ENCODE measurements around the gene EHD1. TPM values are rescaled to one million over a fixed set of nuclear protein-coding genes. Genes with fewer than 3 reads are reported as not detected.

EHD1 gene
- total RNA-seq, 5 donors from 2014 or later (not counting 1 experiment from before 2014, with no cell fraction given) = 126 to 286 (median 269) TPM

DNA sequence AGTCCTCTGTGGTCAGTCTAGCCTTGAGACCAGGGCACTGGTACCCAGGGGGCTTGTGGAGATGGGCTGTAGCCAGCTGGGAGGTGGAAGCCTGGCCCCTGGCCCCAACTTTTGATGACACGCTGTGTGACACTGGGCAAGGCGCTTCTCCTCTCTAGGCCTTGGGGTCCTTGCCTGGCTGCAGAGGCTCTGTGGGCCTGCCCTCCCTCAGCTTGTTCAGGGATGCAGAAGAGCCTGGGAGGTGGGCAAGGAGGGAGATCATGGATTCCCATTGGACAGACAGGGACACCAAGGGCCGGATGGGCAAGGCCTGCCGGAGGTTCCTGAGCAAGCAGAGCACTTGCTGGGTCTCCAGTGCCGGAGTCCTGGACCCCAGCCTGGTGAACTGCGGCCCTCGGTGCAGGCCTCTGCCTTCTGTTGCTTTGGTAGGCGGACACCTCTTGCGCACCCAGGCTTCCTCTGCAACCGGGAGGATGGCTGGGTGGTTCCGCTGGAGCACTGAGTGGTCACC is 44.8 kb upstream of the EHD1 start:
- WGBS (ENCODE audit: insufficient coverage) = 99% methylated on average over 10 of the region's 11 CpGs
- H3K4me1 ChIP-seq (ENCODE audit: control insufficient read depth in 1 of 2, extremely low read depth in 1 of 2, insufficient read depth in 2 of 2, low read length in 2 of 2) = peaks cover 0 to 28% of the 10 kb centered on the region in 2 experiments
- peaks cover 3 to 8% of the 10 kb centered on the region in 2 donors for H3K36me3 ChIP-seq (ENCODE audit: control insufficient read depth in 2 of 2, extremely low read depth in 1 of 2, insufficient read depth in 1 of 2, low read length in 1 of 2)
- H3K4me3 ChIP-seq (ENCODE audit: control insufficient read depth in 1 of 2, extremely low read depth in 1 of 2, low read length in 1 of 2) = no peak overlapping the region
- Mint-ChIP-seq H3K4me3 (no peak overlapping the region), H3K4me1 (peaks cover 14 to 23% (median 19%) of the 10 kb centered on the region in 3 donors), H3K27me3 (no peaks in the 10 kb centered on the region), H3K36me3 (peaks cover 5% of the 10 kb centered on the region), H3K9me3 (no peaks in the 10 kb centered on the region), H3K27ac (peak overlapping the region; percentile 99)
- CTCF ChIA-PET = interaction anchor here in 1 of 2 donors (1.3 kb wide), 1 partner anchor 79 kb away, joined by 4 read pairs; the partner anchor contains the start of gene CDC42BPG
- H3K27ac ChIP-seq (ENCODE audit: low read length) = peak overlapping the region; percentile 89
- no peaks in the 10 kb centered on the region for H3K9me3 ChIP-seq
- no peak for DNase-seq
- POLR2A ChIA-PET = interaction anchor here in 1 of 2 donors (1.1 kb wide), 1 partner anchor 11 kb away, joined by 4 read pairs; no protein-coding TSS in a partner anchor
- no peak for ATAC-seq (replicated peaks in 1 of 4)
- H3K27me3 ChIP-seq (replicated peaks in 1 of 2; ENCODE audit: control insufficient read depth in 2 of 2, extremely low read depth in 1 of 2, insufficient read depth in 2 of 2, low read length in 1 of 2) = no peaks in the 10 kb centered on the region

DNA sequence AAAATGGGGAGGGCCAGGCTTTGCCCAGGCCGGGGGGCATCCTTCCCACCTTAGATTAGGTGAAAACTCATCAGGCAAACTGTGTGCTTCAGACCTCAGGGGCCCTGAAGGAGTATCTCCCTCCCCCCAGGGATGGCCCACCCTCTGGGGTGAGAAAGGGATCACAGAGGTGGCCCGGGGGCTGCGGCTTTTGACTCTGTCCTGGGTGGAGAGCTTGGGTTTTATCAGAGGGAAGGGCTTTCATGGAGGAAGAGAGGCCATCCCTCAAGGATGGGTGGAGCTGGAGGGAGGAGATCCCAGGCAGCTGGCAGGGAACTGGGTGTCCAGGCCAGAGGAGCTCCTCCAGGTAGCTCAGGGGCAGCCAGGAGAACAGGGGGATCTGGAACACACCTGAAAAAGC is 43.0 kb upstream of the EHD1 start:
- Mint-ChIP-seq H3K36me3 (no peaks in the 10 kb centered on the region), H3K4me3 (no peak overlapping the region), H3K27ac (no peak overlapping the region), H3K4me1 (peaks cover 31 to 37% (median 33%) of the 10 kb centered on the region in 3 donors), H3K27me3 (no peaks in the 10 kb centered on the region), H3K9me3 (no peaks in the 10 kb centered on the region)
- ChIA-PET CTCF (no interaction called here), POLR2A (no interaction called here)
- no peak for DNase-seq
- Histone ChIP-seq H3K9me3 (no peaks in the 10 kb centered on the region), H3K27me3 (replicated peaks in 1 of 2; ENCODE audit: control insufficient read depth in 2 of 2, extremely low read depth in 1 of 2, insufficient read depth in 2 of 2, low read length in 1 of 2) (no peaks in the 10 kb centered on the region), H3K4me1 (ENCODE audit: control insufficient read depth in 1 of 2, extremely low read depth in 1 of 2, insufficient read depth in 2 of 2, low read length in 2 of 2) (peaks cover 0 to 41% of the 10 kb centered on the region in 2 experiments), H3K27ac (ENCODE audit: low read length) (no peak overlapping the region), H3K36me3 (ENCODE audit: control insufficient read depth in 2 of 2, extremely low read depth in 1 of 2, insufficient read depth in 1 of 2, low read length in 1 of 2) (no peaks in the 10 kb centered on the region), H3K4me3 (ENCODE audit: control insufficient read depth in 1 of 2, extremely low read depth in 1 of 2, low read length in 1 of 2) (no peak overlapping the region)
- WGBS (ENCODE audit: insufficient coverage) = no CpG with 5 or more reads among the region's 3 CpGs
- ATAC-seq (replicated peaks in 1 of 4) = no peak

- Histone ChIP-seq H3K27me3 (replicated peaks in 1 of 2; ENCODE audit: control insufficient read depth in 2 of 2, extremely low read depth in 1 of 2, insufficient read depth in 2 of 2, low read length in 1 of 2) (no peaks in the 10 kb centered on the region), H3K4me3 (ENCODE audit: control insufficient read depth in 1 of 2, extremely low read depth in 1 of 2, low read length in 1 of 2) (no peak overlapping the region), H3K27ac (ENCODE audit: low read length) (no peak overlapping the region), H3K36me3 (ENCODE audit: control insufficient read depth in 2 of 2, extremely low read depth in 1 of 2, insufficient read depth in 1 of 2, low read length in 1 of 2) (no peaks in the 10 kb centered on the region), H3K4me1 (ENCODE audit: control insufficient read depth in 1 of 2, extremely low read depth in 1 of 2, insufficient read depth in 2 of 2, low read length in 2 of 2) (peaks cover 5 to 42% of the 10 kb centered on the region in 2 experiments), H3K9me3 (no peaks in the 10 kb centered on the region)
- no peak overlapping the region for H3K4me3 Mint-ChIP-seq
- H3K9me3 Mint-ChIP-seq = no peaks in the 10 kb centered on the region
- no peak overlapping the region for H3K27ac Mint-ChIP-seq
- H3K4me1 Mint-ChIP-seq = peaks cover 37 to 43% (median 40%) of the 10 kb centered on the region in 3 donors
- CTCF ChIA-PET = no interaction called here
- no peaks in the 10 kb centered on the region for H3K27me3 Mint-ChIP-seq
- POLR2A ChIA-PET = no interaction called here
- H3K36me3 Mint-ChIP-seq = no peaks in the 10 kb centered on the region
- no CpG with 5 or more reads among the region's 2 CpGs for WGBS (ENCODE audit: insufficient coverage)
- ATAC-seq (replicated peaks in 1 of 4) = no peak
- DNase-seq = no peak
Observed at GRCh38 chr11:64920124-64920523, 41.7 kb upstream of the EHD1 start.

GRCh38 chr11:64919627-64920026 is 41.2 kb upstream of the EHD1 start:
- ATAC-seq (replicated peaks in 1 of 4) (no peak), DNase-seq (no peak)
- CTCF ChIA-PET = interaction anchor here (0.6 to 1.0 kb wide), 2 partner anchors 35 to 87 kb away, joined by 3 read pairs; no protein-coding TSS in a partner anchor
- no peak overlapping the region for H3K4me3 Mint-ChIP-seq
- Histone ChIP-seq H3K4me1 (ENCODE audit: control insufficient read depth in 1 of 2, extremely low read depth in 1 of 2, insufficient read depth in 2 of 2, low read length in 2 of 2) (peaks cover 5 to 42% of the 10 kb centered on the region in 2 experiments), H3K9me3 (no peaks in the 10 kb centered on the region), H3K4me3 (ENCODE audit: control insufficient read depth in 1 of 2, extremely low read depth in 1 of 2, low read length in 1 of 2) (no peak overlapping the region), H3K27ac (ENCODE audit: low read length) (no peak overlapping the region), H3K36me3 (ENCODE audit: control insufficient read depth in 2 of 2, extremely low read depth in 1 of 2, insufficient read depth in 1 of 2, low read length in 1 of 2) (no peaks in the 10 kb centered on the region), H3K27me3 (replicated peaks in 1 of 2; ENCODE audit: control insufficient read depth in 2 of 2, extremely low read depth in 1 of 2, insufficient read depth in 2 of 2, low read length in 1 of 2) (no peaks in the 10 kb centered on the region)
- H3K36me3 Mint-ChIP-seq = no peaks in the 10 kb centered on the region
- no peaks in the 10 kb centered on the region for H3K9me3 Mint-ChIP-seq
- 100% methylated on average over 1 of the region's 8 CpGs for WGBS (ENCODE audit: insufficient coverage)
- H3K4me1 Mint-ChIP-seq = peaks cover 34 to 42% (median 39%) of the 10 kb centered on the region in 3 donors
- no peak overlapping the region for H3K27ac Mint-ChIP-seq
- H3K27me3 Mint-ChIP-seq = no peaks in the 10 kb centered on the region
- POLR2A ChIA-PET = interaction anchor here in 1 of 2 donors (0.6 kb wide), 1 partner anchor 10 kb away, joined by 4 read pairs; no protein-coding TSS in a partner anchor

DNA sequence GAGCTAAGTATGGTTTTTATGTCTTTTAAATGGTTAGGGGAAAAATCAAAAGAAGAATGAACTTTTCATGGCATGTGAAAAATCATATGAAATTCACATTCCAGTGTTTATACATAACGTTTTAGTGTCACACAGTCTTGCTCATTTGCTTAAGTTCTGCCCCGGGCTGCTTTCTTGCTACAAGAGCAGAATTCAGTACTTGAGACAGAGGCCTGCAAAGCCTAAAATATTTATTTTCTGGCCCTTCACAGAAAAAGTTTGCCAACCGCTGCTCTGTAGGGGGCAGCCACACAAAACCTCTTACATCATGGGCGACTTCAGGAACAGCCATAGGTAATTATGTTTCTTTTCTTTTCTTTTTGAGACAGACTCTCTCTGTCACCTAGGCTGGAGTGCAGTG is 39.6 kb upstream of the EHD1 start:
- POLR2A ChIA-PET = interaction anchor here in 1 of 2 donors (0.6 to 1.0 kb wide), 2 partner anchors 54 to 581 kb away, joined by 3 read pairs; partner anchors contain the start of gene MAJIN
- no peak for DNase-seq

DNA sequence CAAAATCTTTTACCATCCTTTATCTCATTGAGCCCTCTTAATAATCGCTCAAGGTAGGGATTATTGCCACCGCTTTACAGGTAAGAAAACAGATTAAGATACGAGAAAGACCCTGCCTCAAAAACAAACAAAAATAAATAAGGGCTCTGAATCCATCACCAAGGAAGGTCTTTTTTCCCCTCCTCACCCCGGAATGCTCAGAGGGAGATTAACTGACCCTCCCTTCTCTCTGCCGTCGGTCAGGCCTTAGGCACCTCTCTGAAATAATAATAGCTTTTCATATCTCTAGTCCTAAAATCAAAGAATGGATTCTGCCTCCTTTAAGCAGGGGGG is 39.2 kb upstream of the EHD1 start:
- H3K4me1 Mint-ChIP-seq = peaks cover 24 to 33% (median 33%) of the 10 kb centered on the region in 3 donors
- H3K4me3 Mint-ChIP-seq = peak overlapping the region; percentile 82 to 90 (median 84)
- peak overlapping the region; percentile 55 for H3K27ac ChIP-seq (ENCODE audit: low read length)
- H3K4me3 ChIP-seq (ENCODE audit: control insufficient read depth in 1 of 2, extremely low read depth in 1 of 2, low read length in 1 of 2) = peak overlapping the region; percentile 34 to 93
- DNase-seq (no peak), ATAC-seq (replicated peaks in 1 of 4) (no peak)
- no peaks in the 10 kb centered on the region for H3K27me3 Mint-ChIP-seq
- peak overlapping the region; percentile 95 to 97 for H3K27ac Mint-ChIP-seq
- CTCF ChIA-PET = no interaction called here
- H3K36me3 ChIP-seq (ENCODE audit: control insufficient read depth in 2 of 2, extremely low read depth in 1 of 2, insufficient read depth in 1 of 2, low read length in 1 of 2) = peaks cover 7 to 19% of the 10 kb centered on the region in 2 donors
- H3K9me3 ChIP-seq = no peaks in the 10 kb centered on the region
- no peaks in the 10 kb centered on the region for H3K9me3 Mint-ChIP-seq
- no peaks in the 10 kb centered on the region for H3K27me3 ChIP-seq (replicated peaks in 1 of 2; ENCODE audit: control insufficient read depth in 2 of 2, extremely low read depth in 1 of 2, insufficient read depth in 2 of 2, low read length in 1 of 2)
- WGBS (ENCODE audit: insufficient coverage) = no CpG with 5 or more reads among the region's 6 CpGs
- H3K4me1 ChIP-seq (ENCODE audit: control insufficient read depth in 1 of 2, extremely low read depth in 1 of 2, insufficient read depth in 2 of 2, low read length in 2 of 2) = peaks cover 5 to 30% of the 10 kb centered on the region in 2 experiments
- POLR2A ChIA-PET = interaction anchor here in 1 of 2 donors (0.6 to 1.0 kb wide), 2 partner anchors 54 to 582 kb away, joined by 3 read pairs; partner anchors contain the start of gene MAJIN
- peaks cover 5% of the 10 kb centered on the region for H3K36me3 Mint-ChIP-seq

More for the DNA sequence above, 39.6 kb upstream of the EHD1 start:
- Mint-ChIP-seq H3K36me3 (peaks cover 5% of the 10 kb centered on the region), H3K27me3 (no peaks in the 10 kb centered on the region), H3K27ac (peak overlapping the region; percentile 95 to 97), H3K4me3 (peak overlapping the region; percentile 82 to 90 (median 84)), H3K4me1 (peaks cover 24 to 34% (median 33%) of the 10 kb centered on the region in 3 donors), H3K9me3 (no peaks in the 10 kb centered on the region)
- Histone ChIP-seq H3K9me3 (no peaks in the 10 kb centered on the region), H3K4me1 (ENCODE audit: control insufficient read depth in 1 of 2, extremely low read depth in 1 of 2, insufficient read depth in 2 of 2, low read length in 2 of 2) (peaks cover 5 to 30% of the 10 kb centered on the region in 2 experiments), H3K27ac (ENCODE audit: low read length) (peak overlapping the region; percentile 55), H3K4me3 (ENCODE audit: control insufficient read depth in 1 of 2, extremely low read depth in 1 of 2, low read length in 1 of 2) (no peak overlapping the region), H3K27me3 (replicated peaks in 1 of 2; ENCODE audit: control insufficient read depth in 2 of 2, extremely low read depth in 1 of 2, insufficient read depth in 2 of 2, low read length in 1 of 2) (no peaks in the 10 kb centered on the region), H3K36me3 (ENCODE audit: control insufficient read depth in 2 of 2, extremely low read depth in 1 of 2, insufficient read depth in 1 of 2, low read length in 1 of 2) (peaks cover 5 to 15% of the 10 kb centered on the region in 2 donors)
- WGBS (ENCODE audit: insufficient coverage) = 50% methylated on average over 1 of the region's 4 CpGs
- no peak for ATAC-seq (replicated peaks in 1 of 4)
- CTCF ChIA-PET = no interaction called here

Data from T-cell (primary cell).